Prostate gland (tissue), 2 donors: ENCODE results near the gene UBA7.

ENCODE experiments used
- CTCF ChIP-seq, 4 experiments: fragments of 200-600 bp in 2 of 4; fragments of 450-650 bp in 2 of 4; sonication (generic) in 2 of 4; IDR thresholded peaks; 1 replicate in 3 of 4; 2 replicates in 1 of 4; pipeline ENCODE4 v1.5.1; 2016 to 2019; ENCODE audit warnings: antibody characterized with exemption in 4 of 4, mild to moderate bottlenecking in 2 of 4, moderate library complexity in 2 of 4
- POLR2A ChIP-seq: fragments of 450-650 bp; IDR thresholded peaks from one replicate; pipeline ENCODE4 v1.6.1; 2016; ENCODE audit warnings: antibody characterized with exemption, mild to moderate bottlenecking

GRCh38 chr3:49845694-49846093, 31.9 kb upstream of the UBA7 start:
- no peak for TF ChIP-seq POLR2A
- TF ChIP-seq CTCF (IDR thresholded peaks at IDR 0.05): no peak
